ENCODE data around the gene FCGR3B.
"Not testable (repeated sequence)": the region's sequence is repeated elsewhere in the genome, so short reads cannot be mapped to it uniquely, and the experiment has no call there.

The FCGR3B gene

GRCh38 chr1:161580879-161581537, 50.0 kb downstream of the FCGR3B start:
- not testable (repeated sequence) for H3K9me3 ChIP-seq (ENCODE audit: low read length); H3K4me3 ChIP-seq (ENCODE audit: low read length); H3K4me1 ChIP-seq (ENCODE audit: insufficient read depth, low read length); H3K36me3 ChIP-seq (ENCODE audit: insufficient read depth, low read length); H2AFZ ChIP-seq (ENCODE audit: low read depth, low read length); H3K27me3 ChIP-seq (ENCODE audit: insufficient read depth, low read length)

- not testable (repeated sequence) for H3K9me3 ChIP-seq (ENCODE audit: low read length); H3K27me3 ChIP-seq (ENCODE audit: insufficient read depth, low read length); H3K4me3 ChIP-seq (ENCODE audit: low read length); H3K4me1 ChIP-seq (ENCODE audit: insufficient read depth, low read length); H2AFZ ChIP-seq (ENCODE audit: low read depth, low read length); H3K36me3 ChIP-seq (ENCODE audit: insufficient read depth, low read length)
Measured at GRCh38 chr1:161579856-161580507, 51.0 kb downstream of the FCGR3B start.

- not testable (repeated sequence) for H3K9me3 ChIP-seq (ENCODE audit: low read length); H3K4me3 ChIP-seq (ENCODE audit: low read length); H3K36me3 ChIP-seq (ENCODE audit: insufficient read depth, low read length); H3K27me3 ChIP-seq (ENCODE audit: insufficient read depth, low read length); H3K4me1 ChIP-seq (ENCODE audit: insufficient read depth, low read length); H2AFZ ChIP-seq (ENCODE audit: low read depth, low read length)
Measured at GRCh38 chr1:161576676-161577075, 54.3 kb downstream of the FCGR3B start.
